CMK (cell line): ENCODE measurements around the gene PAQR8.
"Not testable (repeated sequence)": the region's sequence is repeated elsewhere in the genome, so short reads cannot be mapped to it uniquely, and the experiment has no call there.

ENCODE experiments used
- DNase-seq: peaks from one replicate; pipeline ENCODE4 v3.0.0-alpha.2; 2010; ENCODE audit warnings: low read depth

Gene PAQR8

DNA sequence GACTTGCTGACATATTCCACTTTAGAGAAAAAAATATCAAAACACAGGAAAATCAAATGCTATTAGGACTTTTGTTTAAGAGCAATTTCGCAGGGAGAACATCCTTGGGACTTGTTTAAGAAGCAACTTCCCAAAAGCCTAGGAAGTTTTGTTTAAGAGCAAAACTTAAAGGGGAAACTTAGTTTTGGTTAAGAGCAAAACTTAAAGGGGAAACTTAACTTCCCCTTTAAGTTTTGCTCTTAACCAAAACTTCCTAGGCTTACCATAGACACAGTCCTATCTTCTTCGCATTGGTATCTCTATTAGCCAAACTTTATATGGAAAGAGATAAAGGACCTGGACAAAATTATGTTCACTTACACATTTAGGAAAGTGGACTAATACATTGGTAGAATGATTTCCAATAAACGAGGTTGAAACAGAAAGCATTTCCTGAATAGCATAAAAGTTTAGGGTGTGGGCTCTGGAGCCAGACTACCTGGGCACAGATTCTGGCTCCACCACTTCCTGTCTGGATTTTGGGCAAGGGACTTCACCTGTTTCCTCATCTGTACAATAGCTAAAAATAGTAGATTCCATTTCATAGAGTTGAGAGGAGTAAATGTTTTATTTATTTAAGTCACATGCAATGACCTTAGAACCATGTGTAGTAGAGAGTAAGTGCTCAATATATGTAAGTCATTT, 15.7 kb downstream of the PAQR8 start:
- no peak for DNase-seq

DNA sequence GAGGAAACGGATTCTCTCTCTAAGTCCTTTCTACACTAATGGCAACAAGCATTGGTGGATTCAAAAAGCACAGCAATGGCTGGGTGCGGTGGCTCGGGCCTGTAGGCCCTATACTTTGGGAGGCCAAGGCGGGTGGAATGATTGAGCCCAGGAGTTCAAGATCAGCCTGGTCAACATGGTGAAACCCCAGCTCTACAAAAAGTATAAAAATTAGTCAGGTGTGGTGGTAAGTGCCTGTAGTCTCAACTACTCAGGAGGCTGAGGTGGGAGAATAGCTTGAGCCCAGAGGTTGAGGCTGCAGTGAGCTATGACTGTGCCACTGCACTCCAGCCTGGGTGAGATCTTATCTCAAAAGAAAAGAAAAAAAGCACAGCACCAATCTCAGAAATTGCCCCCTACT, 19.3 kb downstream of the PAQR8 start:
- DNase-seq = no peak

DNA sequence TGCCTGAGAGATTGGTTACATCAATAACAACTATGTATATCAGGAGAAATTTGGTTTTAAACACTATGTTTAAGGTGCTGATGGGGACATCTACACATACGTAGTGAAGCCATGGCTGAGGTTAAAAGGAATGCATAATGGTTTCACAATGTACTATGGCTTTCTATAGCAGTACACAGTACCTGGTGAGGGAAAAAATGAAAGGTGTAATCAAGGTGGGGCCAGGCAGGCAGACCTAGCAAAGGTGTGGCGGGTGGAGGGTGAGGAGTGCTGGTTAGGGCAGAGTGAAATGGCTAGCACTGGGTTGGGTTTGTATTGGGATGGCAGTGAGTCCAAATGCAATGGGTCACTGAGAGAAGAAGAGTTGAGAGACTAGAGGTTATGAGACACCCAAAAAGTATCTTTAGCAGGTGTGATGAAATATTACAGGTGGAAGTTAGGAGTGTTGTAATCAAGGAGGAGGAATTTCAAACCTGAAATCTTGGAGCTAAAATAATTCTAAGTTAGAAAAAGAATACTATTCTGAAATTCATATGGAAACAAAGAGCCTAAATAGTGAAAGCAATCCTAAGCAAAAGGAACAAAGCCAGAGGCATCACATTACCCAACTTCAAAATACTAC, 22.3 kb downstream of the PAQR8 start:
- no peak for DNase-seq

DNA sequence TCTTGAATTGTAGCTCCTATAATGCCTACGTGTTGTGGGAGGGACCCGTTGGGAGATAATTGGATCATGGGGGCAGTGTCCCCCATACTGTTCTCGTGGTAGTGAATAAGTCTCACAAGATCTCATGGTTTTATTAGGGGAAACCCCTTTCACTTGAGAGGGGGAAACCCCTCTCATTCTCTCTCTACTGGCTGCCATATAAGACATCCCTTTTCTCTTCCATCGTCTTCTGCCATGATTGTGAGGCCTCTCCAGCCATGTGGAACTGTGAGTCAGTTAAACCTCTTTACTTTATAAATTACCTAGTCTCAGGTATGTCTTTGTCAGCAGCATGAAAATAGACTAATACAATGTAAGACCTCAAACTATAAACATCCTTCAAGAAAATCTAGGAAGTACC, 23.1 kb downstream of the PAQR8 start:
- no peak for DNase-seq

DNA sequence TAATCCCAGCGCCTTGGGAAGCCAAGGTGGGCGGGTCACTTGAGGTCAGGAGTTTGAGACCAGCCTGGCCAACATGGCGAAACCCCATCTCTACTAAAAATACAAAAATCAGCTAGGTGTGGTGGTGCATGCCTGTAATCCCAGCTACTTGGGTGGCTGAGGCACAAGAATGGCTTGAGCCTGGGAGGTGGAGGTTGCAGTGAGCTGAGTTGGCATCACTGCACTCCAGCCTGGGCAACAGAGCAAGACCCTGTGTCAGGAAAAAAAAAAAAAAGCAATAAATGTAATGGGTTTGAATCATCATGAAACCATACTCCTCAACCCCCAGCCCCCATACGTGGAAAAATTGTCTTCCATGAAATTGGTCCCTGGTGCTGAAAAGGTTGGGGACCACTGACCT, 26.2 kb downstream of the PAQR8 start:
- DNase-seq = not testable (repeated sequence)

DNA sequence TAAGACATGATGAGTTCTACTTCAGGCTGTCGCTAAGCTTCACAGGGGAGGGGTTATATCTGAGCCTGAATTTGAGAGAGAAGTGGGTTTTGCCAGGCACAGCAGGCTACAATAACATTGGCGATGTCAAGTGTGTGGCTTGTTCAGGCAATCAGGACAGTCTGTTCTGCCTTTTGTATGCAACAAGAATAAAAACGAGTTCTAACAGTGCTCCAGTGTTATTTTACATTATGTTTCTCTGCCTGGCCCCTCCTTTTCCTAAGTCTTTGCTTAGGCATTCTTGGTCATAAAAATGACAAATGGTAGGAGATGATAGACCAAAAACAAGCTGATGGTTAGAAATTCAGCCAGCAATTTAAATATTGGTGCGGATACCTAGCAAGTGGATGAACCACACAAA, 26.8 kb downstream of the PAQR8 start:
- no peak for DNase-seq

DNA sequence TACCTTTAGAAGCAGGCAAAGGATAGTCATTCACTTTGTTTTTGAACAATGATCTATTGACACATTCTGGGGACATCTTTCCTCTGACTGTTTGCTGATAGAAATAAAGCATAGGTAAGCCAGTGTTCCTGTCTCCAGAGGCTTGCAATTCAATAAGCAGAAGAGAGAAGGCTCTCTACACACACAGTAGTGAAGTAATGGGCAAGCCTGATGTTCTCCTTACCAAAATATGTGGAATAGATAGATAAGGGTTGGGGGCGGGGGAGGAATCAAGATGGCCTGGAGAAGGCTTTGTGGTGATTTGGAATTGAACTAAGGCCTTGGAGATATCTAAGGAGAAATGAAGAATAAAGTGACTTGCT, 27.3 kb downstream of the PAQR8 start:
- no peak for DNase-seq

DNA sequence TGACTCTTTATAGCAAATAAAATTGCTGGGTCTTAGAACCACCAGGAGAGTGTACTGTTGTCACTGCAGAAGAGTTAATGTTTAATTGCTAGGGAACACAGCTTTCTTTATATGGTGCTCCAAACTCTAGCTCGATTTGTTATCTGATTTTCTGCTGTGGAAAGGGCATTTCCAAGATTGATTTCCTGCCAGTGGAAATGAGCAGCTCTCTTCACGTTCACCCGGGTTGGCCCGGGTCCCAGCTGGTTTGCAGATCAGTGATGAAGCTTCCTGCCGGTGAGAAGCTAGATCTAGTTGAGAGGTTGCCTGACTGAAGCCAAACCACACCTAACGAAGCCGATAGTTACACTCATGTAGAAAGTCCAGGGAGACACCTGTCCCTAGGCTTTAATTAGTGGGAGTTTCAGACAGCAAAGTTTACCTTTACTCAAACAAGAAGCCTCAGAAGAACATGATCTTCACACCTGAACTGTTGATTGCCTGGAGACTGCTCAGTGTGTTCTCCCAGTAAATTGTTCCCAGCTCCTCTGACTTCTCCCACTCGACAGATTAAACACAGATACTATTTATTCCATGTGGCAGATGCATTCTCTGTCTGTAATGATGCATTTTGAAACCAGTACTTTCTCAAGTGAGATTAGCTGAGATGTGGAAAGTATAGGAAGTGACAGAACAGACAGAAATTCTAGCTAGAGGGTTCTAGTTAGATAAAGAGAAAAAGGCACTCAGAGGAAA, 27.8 kb downstream of the PAQR8 start:
- no peak for DNase-seq

DNA sequence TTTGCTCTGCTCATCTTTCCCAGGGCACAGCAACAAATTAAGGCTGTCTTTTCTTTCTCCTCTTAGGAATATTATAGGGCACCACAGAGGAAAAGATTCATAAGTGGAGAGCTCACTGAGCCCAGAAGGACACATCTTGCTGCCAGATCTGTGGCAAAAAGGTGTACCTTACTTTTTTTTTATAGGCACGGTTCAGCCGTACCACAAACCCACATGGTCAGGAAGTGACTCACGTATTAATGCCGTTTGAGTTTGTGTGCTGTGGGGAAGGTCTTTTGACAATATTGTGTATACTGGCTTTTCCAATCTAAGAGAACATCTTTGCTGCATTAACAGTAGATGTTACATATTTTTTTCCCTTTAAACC, 28.4 kb downstream of the PAQR8 start:
- no peak for DNase-seq

DNA sequence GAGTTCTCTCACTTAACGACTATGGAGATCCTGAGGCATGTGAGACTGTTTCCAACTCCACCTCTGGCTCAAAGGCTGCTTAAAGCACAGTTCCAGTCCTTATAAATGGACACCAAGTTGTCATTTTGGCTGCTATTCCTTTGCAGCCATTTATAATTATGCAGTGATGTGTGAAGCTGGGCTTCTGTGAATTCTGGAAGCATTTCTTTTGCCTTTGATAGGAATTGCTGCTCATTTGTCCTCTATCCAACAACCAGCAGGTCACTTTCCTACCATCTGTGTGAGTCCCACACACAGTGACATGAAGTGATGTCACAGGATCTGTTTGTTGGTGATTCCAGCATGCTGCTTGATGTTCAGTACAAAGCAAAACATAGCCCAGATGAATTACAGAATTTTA, 29.6 kb downstream of the PAQR8 start:
- DNase-seq = no peak

DNA sequence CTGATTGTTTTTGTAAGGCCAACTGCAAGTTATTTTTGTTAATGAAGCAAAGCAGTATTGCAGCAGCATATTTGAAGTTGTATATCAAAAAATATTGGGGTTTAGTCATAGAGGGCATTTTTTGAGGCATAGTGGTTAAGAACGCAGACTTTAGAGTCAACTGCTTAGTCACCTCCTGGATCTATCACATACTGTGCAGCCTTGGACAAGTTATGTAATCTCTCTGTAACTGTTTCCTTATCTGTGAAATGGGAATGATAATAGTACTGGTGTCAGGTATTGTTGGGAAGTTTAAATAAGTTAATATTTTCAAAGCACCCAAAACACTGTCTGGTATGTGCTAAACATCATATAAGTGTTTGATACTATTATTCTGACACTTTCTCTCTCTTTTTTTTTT, 31.0 kb downstream of the PAQR8 start:
- DNase-seq = no peak

DNA sequence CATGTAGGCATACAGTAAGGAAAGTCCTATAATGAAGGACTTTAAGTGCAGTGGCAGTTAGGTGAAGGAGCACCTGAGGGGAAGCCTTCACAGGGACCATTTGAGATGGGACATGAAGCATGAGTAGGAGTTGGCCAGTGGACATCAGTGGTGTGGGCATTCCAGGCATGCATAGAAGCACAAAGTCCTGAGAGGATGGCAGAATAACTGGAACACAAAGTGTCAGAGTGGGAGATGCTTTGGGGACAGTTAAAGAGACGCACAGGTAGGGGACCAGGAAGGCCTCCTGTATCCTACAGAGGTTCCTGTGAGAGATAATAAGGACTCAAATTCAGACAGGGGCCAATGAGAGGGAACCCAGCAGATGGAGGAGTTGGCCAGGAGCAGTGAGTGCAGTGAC, 31.8 kb downstream of the PAQR8 start:
- DNase-seq = no peak

DNA sequence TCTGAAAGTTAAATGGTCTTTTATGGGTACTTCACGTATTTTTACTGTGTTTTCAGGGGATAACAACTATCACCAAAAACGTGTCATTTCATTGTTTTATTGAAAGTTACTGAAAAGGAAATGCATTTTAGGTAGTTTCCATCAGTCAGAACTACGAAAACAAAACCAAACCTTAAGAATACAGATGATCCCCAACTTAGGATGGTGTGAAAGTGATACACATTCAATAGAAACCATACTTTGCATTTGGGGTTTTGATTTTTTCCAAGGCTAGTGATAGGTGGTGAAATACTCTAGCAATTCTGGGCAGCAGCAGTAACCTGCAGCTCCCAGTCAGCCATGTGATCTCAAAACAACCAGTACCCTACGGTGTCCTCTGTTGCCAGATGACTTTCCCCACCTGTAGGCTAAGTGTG, 32.3 kb downstream of the PAQR8 start:
- no peak for DNase-seq

DNA sequence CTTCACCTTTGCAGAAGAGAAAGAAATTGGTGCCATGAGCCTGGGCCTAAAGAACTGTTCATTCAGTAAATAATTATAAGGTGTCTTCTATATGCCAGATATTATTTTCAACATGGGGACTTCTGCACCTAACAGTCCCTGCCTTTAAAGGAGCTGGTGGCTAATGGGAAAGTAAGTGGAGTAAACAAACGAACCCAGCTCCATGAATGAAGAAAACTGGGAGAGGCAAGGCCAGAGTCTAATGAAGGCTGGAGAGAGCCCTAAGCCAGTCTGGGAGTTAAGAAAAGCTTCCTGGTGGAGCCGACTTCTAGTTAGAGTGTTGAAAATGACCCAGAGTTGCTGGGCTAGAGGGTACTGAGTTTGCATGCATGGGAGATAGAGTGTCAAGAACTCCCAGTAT, 34.0 kb downstream of the PAQR8 start:
- no peak for DNase-seq

DNA sequence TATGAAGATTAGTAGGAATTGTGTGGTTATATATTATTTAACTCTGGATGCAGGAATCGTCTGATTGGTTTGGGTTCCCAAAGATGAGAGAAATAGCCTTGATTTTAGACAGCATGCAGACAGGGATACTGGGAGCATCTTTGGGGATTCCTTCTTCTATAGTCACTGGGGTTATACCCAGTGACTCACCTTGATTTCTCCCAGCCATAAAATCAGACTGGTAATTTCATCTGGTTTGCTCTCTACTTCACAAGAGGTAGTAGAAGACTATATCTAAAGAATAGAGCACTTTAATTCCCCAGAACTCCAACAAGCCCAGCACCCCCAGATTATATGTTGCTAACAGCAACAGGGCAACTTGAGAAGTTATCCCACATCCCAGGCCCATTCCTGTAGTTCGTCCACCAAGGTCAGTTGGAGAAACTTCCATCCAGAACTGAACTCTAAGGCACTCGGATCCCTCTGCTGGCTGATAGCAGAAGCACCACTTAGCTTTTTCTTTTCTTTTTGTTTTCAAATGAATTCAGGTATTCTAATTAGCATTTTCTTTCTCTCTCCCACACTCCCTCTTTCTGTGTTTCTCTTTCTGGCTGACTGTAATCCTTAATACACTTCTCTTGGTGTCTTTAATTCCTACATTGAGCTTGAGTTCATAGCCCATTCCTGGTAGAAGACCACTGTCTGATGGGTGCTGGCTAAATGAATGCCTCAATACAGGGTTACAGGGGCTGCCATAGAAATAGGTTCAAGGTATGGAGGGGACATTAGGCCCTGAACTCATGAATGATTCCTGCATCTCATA, 37.8 kb downstream of the PAQR8 start:
- no peak for DNase-seq

DNA sequence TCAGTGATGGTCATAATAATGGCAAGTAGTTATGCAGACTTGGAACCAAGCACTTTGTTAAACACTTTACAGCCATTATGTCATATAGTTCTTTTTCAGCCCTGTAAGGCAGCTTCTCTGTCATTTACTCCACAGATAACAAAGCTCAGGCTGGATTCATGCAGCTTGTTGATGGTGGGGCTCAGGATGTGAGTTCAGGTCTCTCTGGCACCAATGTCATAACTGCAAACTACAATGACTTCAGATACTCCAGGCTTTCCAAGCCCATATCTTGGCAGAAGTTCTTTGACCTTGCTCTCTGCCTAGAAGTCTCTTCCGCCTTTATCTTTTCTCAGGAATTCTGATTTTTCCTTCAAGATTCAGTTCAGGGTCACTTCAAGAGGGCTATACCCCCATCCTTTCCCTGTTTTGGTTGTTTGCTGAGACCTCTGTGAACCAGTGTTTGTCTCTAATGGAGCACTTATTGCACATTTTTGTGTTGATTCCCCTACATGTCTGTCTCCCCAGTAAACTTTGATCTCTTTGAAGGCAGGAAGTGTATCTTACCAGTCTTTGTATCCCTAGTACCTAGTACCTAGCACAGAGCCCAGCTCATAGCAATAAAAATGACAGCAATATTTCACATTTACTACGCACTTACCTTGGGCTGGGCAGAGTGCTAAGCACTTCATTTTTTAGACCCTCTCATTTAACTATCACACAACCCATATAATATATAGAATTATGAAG, 38.5 kb downstream of the PAQR8 start:
- DNase-seq = no peak

DNA sequence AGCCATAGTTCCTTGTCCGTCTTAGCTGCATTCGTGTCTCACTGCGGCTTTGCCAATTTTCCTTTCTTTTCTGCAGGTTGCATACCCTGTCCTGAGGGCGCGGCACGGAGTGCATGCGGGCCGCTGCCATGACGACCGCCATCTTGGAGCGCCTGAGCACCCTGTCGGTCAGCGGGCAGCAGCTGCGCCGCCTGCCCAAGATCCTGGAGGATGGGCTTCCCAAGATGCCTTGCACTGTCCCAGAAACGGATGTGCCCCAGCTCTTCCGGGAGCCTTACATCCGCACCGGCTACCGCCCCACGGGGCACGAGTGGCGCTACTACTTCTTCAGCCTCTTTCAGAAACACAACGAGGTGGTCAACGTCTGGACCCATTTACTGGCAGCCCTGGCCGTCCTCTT, 41.1 kb downstream of the PAQR8 start:
- DNase-seq = no peak

DNA sequence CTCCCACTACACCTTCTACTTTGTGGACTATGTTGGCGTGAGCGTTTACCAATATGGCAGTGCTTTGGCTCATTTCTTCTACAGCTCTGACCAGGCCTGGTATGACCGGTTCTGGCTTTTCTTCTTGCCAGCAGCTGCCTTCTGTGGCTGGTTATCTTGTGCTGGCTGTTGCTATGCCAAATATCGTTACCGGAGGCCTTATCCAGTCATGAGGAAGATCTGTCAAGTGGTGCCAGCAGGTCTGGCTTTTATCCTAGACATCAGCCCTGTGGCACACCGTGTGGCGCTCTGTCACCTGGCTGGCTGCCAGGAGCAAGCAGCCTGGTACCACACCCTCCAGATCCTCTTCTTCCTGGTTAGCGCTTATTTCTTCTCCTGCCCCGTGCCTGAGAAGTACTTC, 41.7 kb downstream of the PAQR8 start:
- DNase-seq = no peak

DNA sequence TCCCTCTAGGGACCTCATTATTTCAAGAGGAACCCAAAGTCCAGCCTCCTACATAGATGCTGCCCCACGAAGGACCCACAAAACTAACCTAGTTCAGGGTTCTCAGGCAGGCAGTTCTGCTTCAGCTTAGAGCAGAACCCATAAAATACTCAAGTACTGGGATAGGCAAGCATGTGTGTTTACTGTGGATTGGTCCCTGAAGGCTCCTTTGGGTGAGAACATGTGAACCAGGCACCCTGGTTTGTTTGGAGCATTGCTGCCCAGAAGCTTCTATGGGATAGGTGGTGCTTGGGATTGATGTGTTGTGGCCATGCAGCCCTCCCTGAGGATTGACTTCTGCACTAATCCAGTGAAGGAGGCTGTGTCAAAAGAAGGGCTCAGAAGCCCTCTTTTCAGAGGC, 43.3 kb downstream of the PAQR8 start:
- DNase-seq = no peak

DNA sequence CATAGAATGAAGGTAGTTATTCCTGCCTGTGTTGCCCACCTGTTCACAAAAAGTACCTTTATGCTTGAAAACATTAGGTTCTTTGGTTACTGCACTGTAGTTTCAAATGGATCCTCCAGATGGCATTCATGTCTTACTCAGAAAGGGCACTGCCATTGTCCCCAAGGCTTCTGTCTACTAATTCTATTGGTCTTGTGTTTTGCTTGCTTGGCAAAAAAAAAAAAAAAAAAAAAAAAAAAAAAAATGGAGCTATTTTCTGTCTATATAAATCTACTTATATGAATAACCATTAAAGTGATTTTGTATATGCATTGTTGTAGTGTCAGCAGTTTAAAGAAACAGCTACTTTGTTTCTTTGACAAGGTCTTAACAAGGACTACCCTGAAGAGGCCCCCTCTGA, 45.5 kb downstream of the PAQR8 start:
- no peak for DNase-seq

DNA sequence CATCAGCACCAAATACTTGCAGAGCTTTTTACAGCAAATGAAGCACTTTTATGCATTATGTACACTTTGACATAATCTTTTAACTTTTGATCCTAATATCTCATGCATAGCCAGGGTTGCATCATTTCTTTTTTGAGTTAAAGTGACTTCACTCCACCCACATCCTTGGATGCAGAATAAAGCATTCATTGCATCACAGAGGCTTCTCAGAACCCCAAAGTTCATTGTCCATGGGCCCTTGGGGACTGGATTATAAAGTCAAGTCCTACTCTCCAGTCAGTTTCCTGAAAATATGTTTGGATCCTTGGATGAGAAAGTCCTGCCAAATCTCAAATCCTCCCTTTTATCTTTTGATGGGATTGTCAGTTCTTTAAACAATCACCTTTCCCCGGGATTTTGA, 47.5 kb downstream of the PAQR8 start:
- DNase-seq = no peak

DNA sequence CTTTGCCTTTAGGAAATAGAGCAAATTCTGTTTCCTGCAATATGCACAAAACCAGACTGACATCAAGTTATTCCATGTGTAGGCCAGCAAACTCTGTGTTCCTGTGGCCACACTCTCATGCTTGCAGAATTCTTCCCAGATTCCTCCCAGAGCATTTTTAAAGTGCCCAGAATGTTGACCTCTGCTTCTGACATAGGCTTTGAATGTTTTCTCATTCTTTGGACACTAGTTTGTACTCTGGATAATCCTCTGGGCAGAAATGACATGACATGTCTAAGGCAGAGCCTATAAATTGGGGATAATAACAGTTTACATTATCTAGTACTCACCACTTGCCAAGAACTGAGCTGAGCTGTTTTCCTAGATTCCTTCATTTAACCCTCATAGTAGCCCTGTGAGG, 49.0 kb downstream of the PAQR8 start:
- DNase-seq = no peak
